Keratinocyte (primary cell): ENCODE data around the gene REV3L. TPM values are rescaled to one million over a fixed set of nuclear protein-coding genes. Genes with fewer than 3 reads are reported as not detected.
"Not testable (repeated sequence)": the region's sequence is repeated elsewhere in the genome, so short reads cannot be mapped to it uniquely, and the experiment has no call there.

Experiments
- DNase-seq: peaks from one replicate; pipeline ENCODE4 v3.0.0-alpha.2; 2011; ENCODE audit warnings: low read depth, missing footprints, low spot score
- FAIRE-seq: peaks from 2 replicates; lab custom pipeline; 2011; peaks lifted over from hg19 to GRCh38; lab: Jason Lieb, UNC
- H2AFZ ChIP-seq: 2 replicates; pipeline ENCODE4 v1.6.0; 2012; ENCODE audit warnings: low read length, control low read depth, inconsistent platforms; ENCODE audit not compliant: control insufficient read depth
- H3K27ac ChIP-seq: 2 replicates; pipeline ENCODE4 v1.5.1; 2011; ENCODE audit warnings: low read length; ENCODE audit not compliant: control insufficient read depth, insufficient read depth
- H3K27me3 ChIP-seq: 3 replicates; pipeline ENCODE4 v1.6.0; 2011; ENCODE audit warnings: low read length; ENCODE audit not compliant: control insufficient read depth, insufficient read depth; ENCODE audit errors: extremely low read depth
- H3K36me3 ChIP-seq, 2 experiments: 2 replicates in 1 of 2; 3 replicates in 1 of 2; pipeline ENCODE4 v1.5.1; 2011; ENCODE audit warnings: low read length in 2 of 2, mild to moderate bottlenecking in 1 of 2; ENCODE audit not compliant: control insufficient read depth in 2 of 2, insufficient read depth in 2 of 2; ENCODE audit errors: extremely low read depth in 1 of 2
- H3K4me1 ChIP-seq: 3 replicates; pipeline ENCODE4 v1.5.1; 2011; ENCODE audit warnings: low read length; ENCODE audit not compliant: control insufficient read depth, insufficient read depth; ENCODE audit errors: extremely low read depth
- H3K4me2 ChIP-seq: 3 replicates; pipeline ENCODE4 v1.6.0; 2011; ENCODE audit warnings: low read depth, low read length; ENCODE audit not compliant: control insufficient read depth, insufficient read depth; ENCODE audit errors: extremely low read depth
- H3K4me3 ChIP-seq, 3 experiments: fragments of 200-600 bp in 1 of 3; sonication (generic) in 1 of 3; 2 replicates in 2 of 3; 3 replicates in 1 of 3; pipeline ENCODE4 v1.5.1; 2011 to 2016; ENCODE audit warnings: low read length in 3 of 3, mild to moderate bottlenecking in 3 of 3, control low read depth in 2 of 3, inconsistent platforms in 1 of 3, low read depth in 1 of 3, mixed read lengths in 1 of 3, mixed run types in 1 of 3, moderate library complexity in 1 of 3; ENCODE audit not compliant: control insufficient read depth in 2 of 3, insufficient read depth in 2 of 3; ENCODE audit errors: extremely low read depth in 1 of 3
- H3K79me2 ChIP-seq: 2 replicates; pipeline ENCODE4 v1.6.0; 2012; ENCODE audit warnings: low read length; ENCODE audit not compliant: control insufficient read depth, insufficient read depth
- H3K9ac ChIP-seq: 3 replicates; pipeline ENCODE4 v1.6.0; 2011; ENCODE audit warnings: low read length; ENCODE audit not compliant: control insufficient read depth, insufficient read depth; ENCODE audit errors: extremely low read depth
- H3K9me1 ChIP-seq: 3 replicates; pipeline ENCODE4 v1.6.0; 2011; ENCODE audit warnings: low read length; ENCODE audit not compliant: control insufficient read depth, insufficient read depth; ENCODE audit errors: extremely low read depth
- H3K9me3 ChIP-seq: 2 replicates; pipeline ENCODE4 v1.5.1; 2012; ENCODE audit warnings: low read depth, low read length; ENCODE audit not compliant: control insufficient read depth
- H4K20me1 ChIP-seq: 3 replicates; pipeline ENCODE4 v1.6.0; 2011; ENCODE audit warnings: low read length; ENCODE audit not compliant: control insufficient read depth, insufficient read depth; ENCODE audit errors: extremely low read depth
- EZH2 ChIP-seq: IDR thresholded peaks from one replicate; pipeline ENCODE4 v1.6.1; 2012; ENCODE audit warnings: inconsistent platforms, mild to moderate bottlenecking, low read length, moderate library complexity
- dilution Hi-C: fragments of 300-500 bp; cut with MboI; formaldehyde crosslinking; loops from one replicate; pipeline ENCODE4 v1.7.0; 2020; ENCODE audit warnings: low sequenced_read_pairs; ENCODE audit not compliant: extremely low pct_ligation_motif_present
- polyA plus RNA-seq, 5 experiments: library from polyadenylated mRNA; depleted of rRNA in 3 of 5; stranded (reverse) in 3 of 5; stranded (forward) in 1 of 5; unstranded in 1 of 5; fragments of >200 nt; gene quantifications; 1 replicate in 1 of 5; 2 replicates in 3 of 5; 3 replicates in 1 of 5; pipeline versions ENCODE4 v1.2.1 to v1.2.3, GENCODE V29; 2011 to 2012; ENCODE audit warnings: missing spikeins in 2 of 5, low read depth in 1 of 5, low replicate concordance in 1 of 5
- TF ChIP-seq, protein P1 (sequence below), 3 experiments: IDR thresholded peaks in 1 of 3; conservative IDR thresholded peaks in 1 of 3; optimal IDR thresholded peaks in 1 of 3; 2 replicates in 2 of 3; 3 replicates in 1 of 3; pipeline versions ENCODE3 to v1.5.1; 2011; ENCODE audit warnings: low read length in 3 of 3, mild to moderate bottlenecking in 3 of 3, moderate library complexity in 2 of 3, control low read depth in 1 of 3, inconsistent platforms in 1 of 3; ENCODE audit not compliant: insufficient read depth in 2 of 3; ENCODE audit errors: extremely low read depth in 1 of 3

REV3L gene
- polyA plus RNA-seq, 1 donor (not counting 4 experiments of a cell fraction or from before 2014, with no cell fraction given) = 9.5 TPM

DNA sequence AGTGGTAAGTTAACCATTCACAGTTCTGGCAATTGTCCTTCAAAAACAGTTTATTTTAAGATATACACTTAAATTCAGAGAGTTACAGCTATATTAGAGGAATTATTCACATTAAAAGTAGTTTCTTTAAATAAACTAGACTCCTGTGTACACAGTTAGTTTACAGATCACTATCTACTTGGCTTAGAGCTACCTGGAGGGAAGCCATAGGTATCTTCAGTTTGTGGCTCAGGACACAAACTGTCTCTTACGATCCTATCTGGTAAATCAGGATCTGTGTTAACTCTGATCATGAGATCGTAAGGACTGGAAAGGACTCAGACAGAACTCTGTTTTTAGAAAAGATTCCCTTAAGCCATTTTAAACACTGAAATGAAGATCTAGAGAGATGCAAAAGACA lies 160.9 kb downstream of the REV3L start:
- Histone ChIP-seq H3K9me1 (no peaks in the 10 kb centered on the region), H3K79me2 (no peaks in the 10 kb centered on the region), H3K27me3 (no peaks in the 10 kb centered on the region), H3K4me1 (no peaks in the 10 kb centered on the region), H2AFZ (no peak overlapping the region), H3K9me3 (no peaks in the 10 kb centered on the region), H3K9ac (no peak overlapping the region), H3K4me3 (no peak overlapping the region), H4K20me1 (no peaks in the 10 kb centered on the region), H3K36me3 (peaks cover 0 to 8% of the 10 kb centered on the region in 2 experiments), H3K4me2 (no peak overlapping the region), H3K27ac (no peak overlapping the region)
- DNase-seq = no peak
- dilution Hi-C loops = no loop called here
- TF ChIP-seq, protein P1, sequence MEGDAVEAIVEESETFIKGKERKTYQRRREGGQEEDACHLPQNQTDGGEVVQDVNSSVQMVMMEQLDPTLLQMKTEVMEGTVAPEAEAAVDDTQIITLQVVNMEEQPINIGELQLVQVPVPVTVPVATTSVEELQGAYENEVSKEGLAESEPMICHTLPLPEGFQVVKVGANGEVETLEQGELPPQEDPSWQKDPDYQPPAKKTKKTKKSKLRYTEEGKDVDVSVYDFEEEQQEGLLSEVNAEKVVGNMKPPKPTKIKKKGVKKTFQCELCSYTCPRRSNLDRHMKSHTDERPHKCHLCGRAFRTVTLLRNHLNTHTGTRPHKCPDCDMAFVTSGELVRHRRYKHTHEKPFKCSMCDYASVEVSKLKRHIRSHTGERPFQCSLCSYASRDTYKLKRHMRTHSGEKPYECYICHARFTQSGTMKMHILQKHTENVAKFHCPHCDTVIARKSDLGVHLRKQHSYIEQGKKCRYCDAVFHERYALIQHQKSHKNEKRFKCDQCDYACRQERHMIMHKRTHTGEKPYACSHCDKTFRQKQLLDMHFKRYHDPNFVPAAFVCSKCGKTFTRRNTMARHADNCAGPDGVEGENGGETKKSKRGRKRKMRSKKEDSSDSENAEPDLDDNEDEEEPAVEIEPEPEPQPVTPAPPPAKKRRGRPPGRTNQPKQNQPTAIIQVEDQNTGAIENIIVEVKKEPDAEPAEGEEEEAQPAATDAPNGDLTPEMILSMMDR (optimal IDR thresholded peaks at IDR 0.05 in 1 of 3, IDR thresholded peaks at IDR 0.05 in 1 of 3, conservative IDR thresholded peaks at IDR 0.05 in 1 of 3; ENCODE audit: extremely low read depth in 1 of 3, insufficient read depth in 2 of 3, low read length in 3 of 3) = no peak
- no peak for TF ChIP-seq EZH2
- no peak for FAIRE-seq

DNA sequence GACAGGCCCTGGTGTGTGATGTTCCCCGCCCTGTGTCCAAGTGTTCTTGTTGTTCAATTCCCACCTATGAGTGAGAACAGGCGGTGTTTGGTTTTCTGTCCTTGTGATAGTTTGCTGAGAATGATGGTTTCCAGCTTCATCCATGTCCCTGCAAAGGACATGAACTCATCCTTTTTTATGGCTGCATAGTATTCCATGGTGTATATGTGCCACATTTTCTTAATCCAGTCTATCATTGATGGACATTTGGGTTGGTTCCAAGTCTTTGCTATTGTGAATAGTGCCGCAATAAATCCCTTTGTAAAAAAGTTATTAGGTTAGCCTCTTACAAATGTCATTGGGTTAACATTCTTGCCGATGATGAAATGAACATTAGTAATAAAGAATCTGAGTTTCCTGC lies 175.1 kb downstream of the REV3L start:
- H3K27ac ChIP-seq, dilution Hi-C loops, H3K4me1 ChIP-seq, DNase-seq, H3K27me3 ChIP-seq, H4K20me1 ChIP-seq, H3K79me2 ChIP-seq, H3K9me1 ChIP-seq, H3K4me2 ChIP-seq, H2AFZ ChIP-seq, FAIRE-seq, H3K4me3 ChIP-seq, H3K9ac ChIP-seq, H3K9me3 ChIP-seq: not testable (repeated sequence)
- H3K36me3 ChIP-seq = peaks cover 5 to 14% of the 10 kb centered on the region in 2 experiments

DNA sequence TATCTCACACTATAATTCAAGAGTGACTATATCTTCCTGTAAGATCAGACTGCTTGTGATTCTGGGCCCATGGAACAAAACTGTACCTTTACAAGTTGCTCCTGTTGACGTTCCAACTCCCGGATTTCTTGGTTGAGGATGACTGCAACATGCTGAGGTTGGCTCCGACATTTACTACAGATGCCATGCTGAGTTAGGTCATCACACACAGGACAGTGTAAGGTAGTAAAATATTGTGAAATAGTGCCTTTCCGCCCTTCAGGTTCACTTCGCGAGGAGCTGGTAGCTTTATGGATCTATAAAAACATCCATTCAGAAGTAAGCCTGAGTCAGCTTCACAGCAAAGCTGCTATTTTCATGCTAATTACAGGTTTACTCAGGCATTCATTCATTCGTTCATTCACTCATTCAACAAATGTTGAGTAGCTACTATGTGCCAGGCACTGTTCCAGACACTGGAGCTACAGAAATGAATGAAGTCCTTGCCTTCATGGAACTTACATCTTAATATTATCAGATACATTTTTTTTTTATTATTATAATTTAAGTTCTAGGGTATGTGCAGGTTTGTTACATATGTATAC lies 175.7 kb downstream of the REV3L start:
- H4K20me1 ChIP-seq = no peaks in the 10 kb centered on the region
- no peaks in the 10 kb centered on the region for H3K27me3 ChIP-seq
- H3K36me3 ChIP-seq = peaks cover 5 to 14% of the 10 kb centered on the region in 2 experiments
- H3K9me3 ChIP-seq = no peaks in the 10 kb centered on the region
- FAIRE-seq (no peak), DNase-seq (no peak)
- dilution Hi-C loops = no loop called here
- TF ChIP-seq, protein P1 (optimal IDR thresholded peaks at IDR 0.05 in 1 of 3, IDR thresholded peaks at IDR 0.05 in 1 of 3, conservative IDR thresholded peaks at IDR 0.05 in 1 of 3; ENCODE audit: extremely low read depth in 1 of 3, insufficient read depth in 2 of 3, low read length in 3 of 3) = no peak
- no peak for TF ChIP-seq EZH2
- H3K9me1 ChIP-seq = no peaks in the 10 kb centered on the region
- H3K4me3 ChIP-seq = no peak overlapping the region
- H3K4me2 ChIP-seq = no peak overlapping the region
- no peak overlapping the region for H2AFZ ChIP-seq
- H3K9ac ChIP-seq = no peak overlapping the region
- no peaks in the 10 kb centered on the region for H3K4me1 ChIP-seq
- no peaks in the 10 kb centered on the region for H3K79me2 ChIP-seq
- H3K27ac ChIP-seq = no peak overlapping the region
